HepG2 (cell line): Measurements from ENCODE around the gene TLL2. TPM values are rescaled to one million over a fixed set of nuclear protein-coding genes. Genes with fewer than 3 reads are reported as not detected.

Experiments used
- ATF7 ChIP-seq, 2 experiments: fragments of 450-650 bp in 1 of 2; sonication (generic) in 1 of 2; formaldehyde crosslinking in 1 of 2; IDR thresholded peaks; 2 replicates each; pipeline versions ENCODE4 v1.4.0 to v1.6.1; 2016 to 2020; ENCODE audit warnings: antibody characterized with exemption in 1 of 2, mild to moderate bottlenecking in 1 of 2, missing genetic modification reagents in 1 of 2
- CEBPB ChIP-seq: IDR thresholded peaks from 2 replicates; pipeline ENCODE4 v1.6.1; 2011; ENCODE audit warnings: low read depth, low read length, improper control_type of control experiment, borderline replicate concordance
- GPN1 ChIP-seq: sonication (generic); formaldehyde crosslinking; IDR thresholded peaks from 2 replicates; pipeline ENCODE4 v1.5.1; 2020; ENCODE audit warnings: missing genetic modification reagents, borderline replicate concordance
- HCFC1 ChIP-seq: fragments of 150-350 bp; IDR thresholded peaks from 2 replicates; pipeline ENCODE4 v1.6.1; 2014; ENCODE audit warnings: low read depth, low read length
- HHEX ChIP-seq: IDR thresholded peaks from 2 replicates; pipeline ENCODE4 v1.6.1; 2016; ENCODE audit warnings: control low read depth
- HMG20A ChIP-seq: IDR thresholded peaks from 2 replicates; pipeline ENCODE4 v1.6.1; 2016; ENCODE audit warnings: borderline replicate concordance
- MTA1 ChIP-seq: sonication (generic); formaldehyde crosslinking; IDR thresholded peaks from 2 replicates; pipeline ENCODE4 v1.4.0; 2020; ENCODE audit warnings: missing genetic modification reagents, mild to moderate bottlenecking, borderline replicate concordance
- MZF1 ChIP-seq: sonication (generic); formaldehyde crosslinking; IDR thresholded peaks from 2 replicates; pipeline ENCODE4 v1.8.1; 2023; ENCODE audit warnings: mild to moderate bottlenecking, missing genetic modification reagents, borderline replicate concordance
- NRL ChIP-seq: sonication (generic); formaldehyde crosslinking; IDR thresholded peaks from 2 replicates; pipeline ENCODE4 v1.5.0; 2020; ENCODE audit warnings: missing genetic modification reagents, mild to moderate bottlenecking, moderate library complexity, borderline replicate concordance
- RBAK ChIP-seq: sonication (generic); formaldehyde crosslinking; IDR thresholded peaks from 2 replicates; pipeline ENCODE4 v1.5.1; 2020; ENCODE audit warnings: mild to moderate bottlenecking, missing genetic modification reagents
- RFXANK ChIP-seq: IDR thresholded peaks from 2 replicates; pipeline ENCODE4 v1.6.1; 2016
- SMYD3 ChIP-seq: sonication (generic); formaldehyde crosslinking; IDR thresholded peaks from 2 replicates; pipeline ENCODE4 v1.8.1; 2023; ENCODE audit warnings: mild to moderate bottlenecking, missing genetic modification reagents
- SP140L ChIP-seq: sonication (generic); formaldehyde crosslinking; IDR thresholded peaks from 2 replicates; pipeline ENCODE4 v1.4.0; 2020; ENCODE audit warnings: missing genetic modification reagents, borderline replicate concordance
- TGIF2 ChIP-seq: IDR thresholded peaks from 2 replicates; pipeline ENCODE4 v1.6.1; 2016; ENCODE audit warnings: control low read depth, missing compliant biosample characterization
- TSC22D2 ChIP-seq: sonication (generic); formaldehyde crosslinking; IDR thresholded peaks from 2 replicates; pipeline ENCODE4 v1.5.1; 2020; ENCODE audit warnings: missing genetic modification reagents, mild to moderate bottlenecking, borderline replicate concordance
- YEATS2 ChIP-seq: sonication (generic); formaldehyde crosslinking; IDR thresholded peaks from 2 replicates; pipeline ENCODE4 v1.4.0; 2020; ENCODE audit warnings: missing genetic modification reagents, borderline replicate concordance
- ZBTB38 ChIP-seq: sonication (generic); formaldehyde crosslinking; IDR thresholded peaks from 2 replicates; pipeline ENCODE4 v1.5.1; 2020; ENCODE audit warnings: mild to moderate bottlenecking, missing genetic modification reagents
- ZNF235 ChIP-seq: sonication (generic); formaldehyde crosslinking; IDR thresholded peaks from 2 replicates; pipeline ENCODE4 v1.8.1; 2023; ENCODE audit warnings: mild to moderate bottlenecking, missing genetic modification reagents, borderline replicate concordance
- ZNF253 ChIP-seq: sonication (generic); formaldehyde crosslinking; IDR thresholded peaks from 2 replicates; pipeline ENCODE4 v1.8.0; 2022; ENCODE audit warnings: mild to moderate bottlenecking, missing genetic modification reagents, borderline replicate concordance
- ZNF343 ChIP-seq: sonication (generic); formaldehyde crosslinking; IDR thresholded peaks from 2 replicates; pipeline ENCODE4 v1.4.0; 2020; ENCODE audit warnings: mild to moderate bottlenecking, missing genetic modification reagents
- ZNF546 ChIP-seq: sonication (generic); formaldehyde crosslinking; conservative IDR thresholded peaks from 2 replicates; pipeline ENCODE4 v1.8.1; 2023; ENCODE audit warnings: mild to moderate bottlenecking, missing genetic modification reagents
- ZNF652 ChIP-seq: IDR thresholded peaks from 2 replicates; pipeline ENCODE4 v1.6.1; 2016; ENCODE audit warnings: low read depth, borderline replicate concordance
- ZNF766 ChIP-seq: sonication (generic); formaldehyde crosslinking; IDR thresholded peaks from 2 replicates; pipeline ENCODE4 v1.5.0; 2020; ENCODE audit warnings: missing genetic modification reagents, borderline replicate concordance
- ZSCAN12 ChIP-seq: sonication (generic); formaldehyde crosslinking; IDR thresholded peaks from 2 replicates; pipeline ENCODE4 v1.9.0; 2021; ENCODE audit warnings: mild to moderate bottlenecking, missing genetic modification reagents
- polyA plus RNA-seq, 8 experiments: library from polyadenylated mRNA; depleted of rRNA in 3 of 8; stranded (reverse) in 7 of 8; unstranded in 1 of 8; fragments of >200 nt; fragmentation: Illumina TruSeq in 4 of 8; extraction: Trizol in 4 of 8; gene quantifications; 2 replicates each; pipeline versions ENCODE4 v1.2.1 to v1.2.3, GENCODE V29; 2011 to 2016; ENCODE audit warnings: low read depth in 4 of 8, missing spikeins in 1 of 8, mixed read lengths in 1 of 8; ENCODE audit not compliant: insufficient read depth in 1 of 8
- total RNA-seq, 5 experiments: library from RNA; depleted of rRNA; stranded (reverse); fragments of >200 nt; fragmentation: Illumina TruSeq; extraction: Trizol; gene quantifications; 2 replicates each; pipeline ENCODE4 v1.2.3, GENCODE V29; 2016; ENCODE audit warnings: low read depth in 1 of 5
- TF ChIP-seq, protein P1 (sequence below): sonication (generic); IDR thresholded peaks from 2 replicates; pipeline ENCODE4 v1.6.1; 2016; ENCODE audit warnings: low read depth, borderline replicate concordance
- TF ChIP-seq, protein P2 (sequence below): sonication (generic); formaldehyde crosslinking; IDR thresholded peaks from 2 replicates; pipeline ENCODE4 v1.8.1; 2023; ENCODE audit warnings: missing genetic modification reagents, mild to moderate bottlenecking, borderline replicate concordance
- TF ChIP-seq, protein P3 (sequence below): sonication (generic); formaldehyde crosslinking; IDR thresholded peaks from 2 replicates; pipeline ENCODE4 v1.4.0; 2020; ENCODE audit warnings: mild to moderate bottlenecking, missing genetic modification reagents
- TF ChIP-seq, protein P4 (sequence below): sonication (generic); formaldehyde crosslinking; conservative IDR thresholded peaks from 2 replicates; pipeline ENCODE4 v1.4.0; 2020; ENCODE audit warnings: missing genetic modification reagents

Gene TLL2
- total and polyA plus RNA-seq, 2 of the 13 experiments (the other 11 are each of a cell fraction or from before 2014, with no cell fraction given), result 0.09 TPM; not detected in 1

DNA sequence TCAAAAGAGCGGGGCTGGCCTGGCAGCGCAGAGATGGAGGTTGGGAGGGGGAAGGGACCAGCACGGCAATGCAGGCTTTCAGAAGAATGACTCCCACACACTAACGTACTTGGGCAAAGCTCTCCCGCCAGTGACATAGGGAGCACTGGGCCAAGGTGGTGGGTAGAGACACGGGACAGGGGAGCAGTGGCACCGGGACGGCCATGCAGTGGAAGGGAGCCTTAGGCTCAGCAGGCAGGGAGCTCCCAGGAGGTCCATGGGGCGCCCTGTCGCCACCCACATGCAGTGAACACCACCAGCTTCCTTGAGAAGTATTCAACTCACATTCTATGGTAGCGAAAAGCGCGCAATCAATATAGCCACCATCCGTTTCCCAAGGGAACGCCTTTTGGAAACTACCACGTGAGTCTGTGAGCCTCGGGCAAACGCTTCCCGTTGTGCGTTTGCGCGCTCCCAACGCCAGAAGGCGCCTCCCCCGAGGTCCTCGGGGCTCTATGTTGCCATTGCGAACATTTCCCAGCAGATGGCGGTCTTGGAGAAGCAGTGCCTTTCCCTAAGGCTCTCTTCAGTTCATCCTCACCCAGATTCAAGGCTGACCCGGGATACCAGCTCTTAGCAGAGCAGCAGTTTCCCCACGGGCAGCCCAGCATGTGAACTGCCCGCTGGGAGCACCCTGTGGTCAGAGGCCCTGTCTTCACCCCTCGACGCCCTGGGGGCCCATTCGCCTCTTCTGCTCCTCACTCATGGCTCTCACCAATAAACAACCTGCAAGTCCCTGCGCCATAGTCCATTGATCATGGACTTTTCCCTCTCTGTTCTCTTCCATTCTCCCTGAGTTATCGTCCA, 138.5 kb downstream of the TLL2 start (continued):
- TF ChIP-seq ZNF253, result no peak
- no peak for TF ChIP-seq ZNF343 (CRISPR knock-in tag)
- TF ChIP-seq CEBPB, result no peak
- TF ChIP-seq ZSCAN12 (CRISPR knock-in tag), result no peak
- TF ChIP-seq, protein P1, sequence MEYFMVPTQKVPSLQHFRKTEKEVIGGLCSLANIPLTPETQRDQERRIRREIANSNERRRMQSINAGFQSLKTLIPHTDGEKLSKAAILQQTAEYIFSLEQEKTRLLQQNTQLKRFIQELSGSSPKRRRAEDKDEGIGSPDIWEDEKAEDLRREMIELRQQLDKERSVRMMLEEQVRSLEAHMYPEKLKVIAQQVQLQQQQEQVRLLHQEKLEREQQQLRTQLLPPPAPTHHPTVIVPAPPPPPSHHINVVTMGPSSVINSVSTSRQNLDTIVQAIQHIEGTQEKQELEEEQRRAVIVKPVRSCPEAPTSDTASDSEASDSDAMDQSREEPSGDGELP, result no peak
- no peak for TF ChIP-seq ZNF652 (CRISPR knock-in tag)
- peak; percentile 42; the same call in 1 of the 2 replicates for TF ChIP-seq YEATS2 (CRISPR knock-in tag)
- TF ChIP-seq GPN1 (CRISPR knock-in tag), result no peak
- no peak for TF ChIP-seq HMG20A (CRISPR knock-in tag)
- 0 out of 2 replicates have a peak, but pooled peaks have one; percentile 22 for TF ChIP-seq MTA1
- no peak for TF ChIP-seq HCFC1
- TF ChIP-seq, protein P2, sequence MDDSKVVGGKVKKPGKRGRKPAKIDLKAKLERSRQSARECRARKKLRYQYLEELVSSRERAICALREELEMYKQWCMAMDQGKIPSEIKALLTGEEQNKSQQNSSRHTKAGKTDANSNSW, result no peak
- TF ChIP-seq NRL (CRISPR knock-in tag), result no peak; the same call in 1 of the 2 replicates
- TF ChIP-seq ZNF546 (CRISPR knock-in tag), result no peak
- TF ChIP-seq TSC22D2 (CRISPR knock-in tag), result 0 out of 2 replicates have a peak, but pooled peaks have one; percentile 24
- no peak for TF ChIP-seq ZNF235 (CRISPR knock-in tag)
- TF ChIP-seq RFXANK (CRISPR knock-in tag), result no peak
- TF ChIP-seq ZNF766 (CRISPR knock-in tag), result no peak
- no peak for TF ChIP-seq RBAK (CRISPR knock-in tag)
- no peak for TF ChIP-seq HHEX (CRISPR knock-in tag)
- no peak for TF ChIP-seq TGIF2 (CRISPR knock-in tag)
- TF ChIP-seq, protein P3, sequence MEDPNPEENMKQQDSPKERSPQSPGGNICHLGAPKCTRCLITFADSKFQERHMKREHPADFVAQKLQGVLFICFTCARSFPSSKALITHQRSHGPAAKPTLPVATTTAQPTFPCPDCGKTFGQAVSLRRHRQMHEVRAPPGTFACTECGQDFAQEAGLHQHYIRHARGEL, result no peak
- no peak for TF ChIP-seq SMYD3 (CRISPR knock-in tag)
- TF ChIP-seq, protein P4, sequence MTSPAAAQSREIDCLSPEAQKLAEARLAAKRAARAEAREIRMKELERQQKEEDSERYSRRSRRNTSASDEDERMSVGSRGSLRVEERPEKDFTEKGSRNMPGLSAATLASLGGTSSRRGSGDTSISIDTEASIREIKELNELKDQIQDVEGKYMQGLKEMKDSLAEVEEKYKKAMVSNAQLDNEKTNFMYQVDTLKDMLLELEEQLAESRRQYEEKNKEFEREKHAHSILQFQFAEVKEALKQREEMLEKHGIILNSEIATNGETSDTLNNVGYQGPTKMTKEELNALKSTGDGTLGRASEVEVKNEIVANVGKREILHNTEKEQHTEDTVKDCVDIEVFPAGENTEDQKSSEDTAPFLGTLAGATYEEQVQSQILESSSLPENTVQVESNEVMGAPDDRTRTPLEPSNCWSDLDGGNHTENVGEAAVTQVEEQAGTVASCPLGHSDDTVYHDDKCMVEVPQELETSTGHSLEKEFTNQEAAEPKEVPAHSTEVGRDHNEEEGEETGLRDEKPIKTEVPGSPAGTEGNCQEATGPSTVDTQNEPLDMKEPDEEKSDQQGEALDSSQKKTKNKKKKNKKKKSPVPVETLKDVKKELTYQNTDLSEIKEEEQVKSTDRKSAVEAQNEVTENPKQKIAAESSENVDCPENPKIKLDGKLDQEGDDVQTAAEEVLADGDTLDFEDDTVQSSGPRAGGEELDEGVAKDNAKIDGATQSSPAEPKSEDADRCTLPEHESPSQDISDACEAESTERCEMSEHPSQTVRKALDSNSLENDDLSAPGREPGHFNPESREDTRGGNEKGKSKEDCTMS, result no peak
- TF ChIP-seq ATF7 (IDR thresholded peaks at IDR 0.05), result no peak
- no peak for TF ChIP-seq ATF7 (CRISPR knock-in tag; IDR thresholded peaks at IDR 0.05)
- TF ChIP-seq ZBTB38, result peak; percentile 46; the same call in 1 of the 2 replicates
- TF ChIP-seq SP140L (CRISPR knock-in tag), result no peak
- TF ChIP-seq MZF1, result no peak
